Measurements from ENCODE around the gene TMEM97.

Gene TMEM97

GRCh38 chr17:28317099-28317965 is 1.7 kb upstream of the TMEM97 start:
- DNase-seq: peak; percentile 12

GRCh38 chr17:28317966-28318758 is 838 bp upstream of the TMEM97 start:
- no peak for DNase-seq

- DNase-seq: no peak
Measured at GRCh38 chr17:28319598-28319935, 567 bp downstream of the TMEM97 start.

- DNase-seq: no peak
Measured at GRCh38 chr17:28320215-28321061, 1.4 kb downstream of the TMEM97 start.

GRCh38 chr17:28324267-28324745 is 5.3 kb downstream of the TMEM97 start:
- DNase-seq: no peak

- no peak for DNase-seq
Measured at GRCh38 chr17:28324781-28325180, 5.8 kb downstream of the TMEM97 start.

GRCh38 chr17:28325211-28325610 is 6.2 kb downstream of the TMEM97 start:
- DNase-seq: peak; percentile 17

GRCh38 chr17:28326114-28326513 is 7.1 kb downstream of the TMEM97 start:
- DNase-seq: no peak

GRCh38 chr17:28327031-28327607 is 8.1 kb downstream of the TMEM97 start:
- no peak for DNase-seq

- no peak for DNase-seq
Measured at GRCh38 chr17:28327709-28328108, 8.7 kb downstream of the TMEM97 start.

GRCh38 chr17:28328325-28328724 is 9.3 kb downstream of the TMEM97 start:
- no peak for DNase-seq

- DNase-seq: no peak
Measured at GRCh38 chr17:28330671-28331070, 11.7 kb downstream of the TMEM97 start.

- DNase-seq: no peak
Measured at GRCh38 chr17:28331891-28332420, 13.0 kb downstream of the TMEM97 start.

GRCh38 chr17:28333083-28333746 is 14.2 kb downstream of the TMEM97 start:
- no peak for DNase-seq

GRCh38 chr17:28334171-28334570 is 15.2 kb downstream of the TMEM97 start:
- DNase-seq: no peak

- DNase-seq: no peak
Measured at GRCh38 chr17:28334666-28335200, 15.7 kb downstream of the TMEM97 start.

- peak; percentile 97 for DNase-seq
Measured at GRCh38 chr17:28335201-28335958, 16.4 kb downstream of the TMEM97 start, which contains the start of the genes IFT20 and TNFAIP1. IFT20 (minus strand) TSS chr17:28335472; CDS start chr17:28331985, 3,487 bp downstream. TNFAIP1 (plus strand) TSS chr17:28335761; CDS start chr17:28339522, 3,761 bp downstream.

- no peak for DNase-seq
Measured at GRCh38 chr17:28335959-28336871, 17.2 kb downstream of the TMEM97 start.

- DNase-seq: no peak
Measured at GRCh38 chr17:28338056-28338768, 19.2 kb downstream of the TMEM97 start.

All from retina (tissue), 1 donor.